Upper lobe of left lung (tissue), 6 donors: ENCODE results near the gene PARD6B. TPM values are rescaled to one million over a fixed set of nuclear protein-coding genes. Genes with fewer than 3 reads are reported as not detected.

ENCODE experiments used
- ATAC-seq, 2 donors: fragments of 200-7000 bp; cut with Tn5 transposase; one replicate each; pipeline ENCODE4 v1.9.1; 2022; ENCODE audit warnings: mild to moderate bottlenecking in 2 of 2, moderate library complexity in 2 of 2; ENCODE audit not compliant: low FRiP score in 2 of 2
- DNase-seq, 2 donors: peaks; one replicate each; pipeline ENCODE4 v3.0.0-alpha.2; 2019 to 2020
- H3K27ac ChIP-seq, 4 donors: fragments of 200-600 bp; sonication (generic); one replicate each; pipeline ENCODE4 v1.5.1; 2016 to 2019
- H3K27me3 ChIP-seq, 4 donors: fragments of 200-600 bp; sonication (generic); one replicate each; pipeline ENCODE4 v1.5.1; 2017 to 2019
- H3K36me3 ChIP-seq, 4 donors: fragments of 200-600 bp; sonication (generic); one replicate each; pipeline ENCODE4 v1.5.1; 2016 to 2019
- H3K4me1 ChIP-seq, 4 donors: fragments of 200-600 bp; sonication (generic); one replicate each; pipeline ENCODE4 v1.5.1; 2018 to 2019
- H3K4me3 ChIP-seq, 4 donors: fragments of 200-600 bp; sonication (generic); one replicate each; pipeline ENCODE4 v1.5.1; 2017 to 2019; ENCODE audit warnings: mild to moderate bottlenecking in 2 of 4, moderate library complexity in 1 of 4
- H3K9me3 ChIP-seq, 4 donors: fragments of 200-600 bp; sonication (generic); one replicate each; pipeline ENCODE4 v1.5.1; 2018 to 2019
- CTCF ChIP-seq, 6 experiments: fragments of 450-650 bp in 4 of 6; fragments of 200-600 bp in 2 of 6; sonication (generic) in 2 of 6; IDR thresholded peaks; one replicate each; pipeline ENCODE4 v1.5.1; 2016 to 2019; ENCODE audit warnings: antibody characterized with exemption in 6 of 6
- EP300 ChIP-seq, 4 donors: sonication (generic); formaldehyde crosslinking; IDR thresholded peaks; one replicate each; pipeline ENCODE4 v1.5.1; 2017; ENCODE audit warnings: antibody characterized with exemption in 4 of 4, control low read depth in 2 of 4
- POLR2A ChIP-seq, 4 donors: fragments of 450-650 bp; IDR thresholded peaks; one replicate each; pipeline ENCODE4 v1.5.1; 2016 to 2017; ENCODE audit warnings: antibody characterized with exemption in 4 of 4, mild to moderate bottlenecking in 2 of 4
- POLR2AphosphoS5 ChIP-seq, 2 donors: sonication (generic); formaldehyde crosslinking; IDR thresholded peaks; one replicate each; pipeline ENCODE4 v1.5.1; 2017; ENCODE audit warnings: antibody characterized with exemption in 2 of 2
- WGBS, 2 donors: methylation state at CpG; one replicate each; pipeline ENCODE4 v1.1.5; 2017 to 2018; 5-methylcytosine and 5-hydroxymethylcytosine counted together
- total RNA-seq, 6 donors: library from RNA; depleted of rRNA in 4 of 6; stranded (reverse); fragments of >200 nt in 4 of 6; gene quantifications; one replicate each; pipeline versions ENCODE4 v1.1.0 to v1.2.1, GENCODE V29; 2016 to 2021
- donor health status: DM: no; HTN: no; CAD: no; lungs with moderate emphysema.
- donor health status: DM: no; HTN: yes; CAD: no; lungs with severe emphysema.

The PARD6B gene
- total RNA-seq, 6 donors from 2014 or later, result 7.3 to 56.4 (median 43.4) TPM

GRCh38 chr20:50724112-50724725 is 7.2 kb upstream of the PARD6B start:
- ATAC-seq, result no peak
- TF ChIP-seq POLR2AphosphoS5 (IDR thresholded peaks at IDR 0.05) (no peak), CTCF (IDR thresholded peaks at IDR 0.05) (no peak), EP300 (IDR thresholded peaks at IDR 0.05) (no peak), POLR2A (IDR thresholded peaks at IDR 0.05) (no peak)
- 87 to 89% methylated on average over 7 of the region's 7 CpGs for whole genome bisulfite sequencing, 2 donors
- Histone ChIP-seq H3K4me3 (no peak overlapping the region), H3K4me1 (peaks cover 0 to 21% (median 16%) of the 10 kb centered on the region in 4 donors), H3K9me3 (no peaks in the 10 kb centered on the region), H3K27ac (peak overlapping the region in 2 of 4 donors; percentile 47 to 57), H3K36me3 (no peaks in the 10 kb centered on the region), H3K27me3 (no peaks in the 10 kb centered on the region)
- DNase-seq, result no peak

GRCh38 chr20:50724851-50725723 is 6.3 kb upstream of the PARD6B start:
- peak in 1 of 2 donors; percentile 72 for DNase-seq
- 55 to 56% methylated on average over 14 of the region's 14 CpGs for WGBS, 2 donors
- peak; percentile 61 to 83 for ATAC-seq
- Histone ChIP-seq H3K36me3 (no peaks in the 10 kb centered on the region), H3K4me1 (peaks cover 6 to 30% (median 25%) of the 10 kb centered on the region in 4 donors), H3K9me3 (no peaks in the 10 kb centered on the region), H3K27ac (peak overlapping the region in 2 of 4 donors; percentile 47 to 57), H3K4me3 (no peak overlapping the region), H3K27me3 (no peaks in the 10 kb centered on the region)
- TF ChIP-seq POLR2A (IDR thresholded peaks at IDR 0.05) (no peak), POLR2AphosphoS5 (IDR thresholded peaks at IDR 0.05) (peak in 1 of 2 donors; percentile 39), EP300 (IDR thresholded peaks at IDR 0.05) (peak in 1 of 4 donors; percentile 51), CTCF (IDR thresholded peaks at IDR 0.05) (no peak)

DNA sequence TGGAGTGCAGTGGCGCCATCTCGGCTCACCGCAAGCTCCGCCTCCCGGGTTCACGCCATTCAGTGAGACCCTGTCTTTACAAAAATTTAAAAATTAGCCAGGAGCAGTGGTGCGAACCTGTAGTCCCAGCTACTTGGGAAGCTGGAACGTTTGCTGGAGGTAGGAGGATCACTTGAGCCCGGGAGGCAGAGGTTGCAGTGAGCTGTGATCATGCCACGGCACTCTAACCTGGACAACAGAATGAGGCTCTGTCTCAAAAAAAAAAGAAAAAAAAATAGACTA is 5.7 kb upstream of the PARD6B start:
- TF ChIP-seq POLR2AphosphoS5 (IDR thresholded peaks at IDR 0.05) (no peak), CTCF (IDR thresholded peaks at IDR 0.05) (no peak), POLR2A (IDR thresholded peaks at IDR 0.05) (no peak), EP300 (IDR thresholded peaks at IDR 0.05) (no peak)
- H3K4me1 ChIP-seq, result peaks cover 12 to 35% (median 30%) of the 10 kb centered on the region in 4 donors
- H3K36me3 ChIP-seq, result no peaks in the 10 kb centered on the region
- no peaks in the 10 kb centered on the region for H3K27me3 ChIP-seq
- WGBS, 2 donors, result 90 to 91% methylated on average over 10 of the region's 10 CpGs
- ATAC-seq, result no peak
- no peak for DNase-seq
- peak overlapping the region in 1 of 4 donors; percentile 47 for H3K27ac ChIP-seq
- H3K9me3 ChIP-seq, result no peaks in the 10 kb centered on the region
- no peak overlapping the region for H3K4me3 ChIP-seq

DNA sequence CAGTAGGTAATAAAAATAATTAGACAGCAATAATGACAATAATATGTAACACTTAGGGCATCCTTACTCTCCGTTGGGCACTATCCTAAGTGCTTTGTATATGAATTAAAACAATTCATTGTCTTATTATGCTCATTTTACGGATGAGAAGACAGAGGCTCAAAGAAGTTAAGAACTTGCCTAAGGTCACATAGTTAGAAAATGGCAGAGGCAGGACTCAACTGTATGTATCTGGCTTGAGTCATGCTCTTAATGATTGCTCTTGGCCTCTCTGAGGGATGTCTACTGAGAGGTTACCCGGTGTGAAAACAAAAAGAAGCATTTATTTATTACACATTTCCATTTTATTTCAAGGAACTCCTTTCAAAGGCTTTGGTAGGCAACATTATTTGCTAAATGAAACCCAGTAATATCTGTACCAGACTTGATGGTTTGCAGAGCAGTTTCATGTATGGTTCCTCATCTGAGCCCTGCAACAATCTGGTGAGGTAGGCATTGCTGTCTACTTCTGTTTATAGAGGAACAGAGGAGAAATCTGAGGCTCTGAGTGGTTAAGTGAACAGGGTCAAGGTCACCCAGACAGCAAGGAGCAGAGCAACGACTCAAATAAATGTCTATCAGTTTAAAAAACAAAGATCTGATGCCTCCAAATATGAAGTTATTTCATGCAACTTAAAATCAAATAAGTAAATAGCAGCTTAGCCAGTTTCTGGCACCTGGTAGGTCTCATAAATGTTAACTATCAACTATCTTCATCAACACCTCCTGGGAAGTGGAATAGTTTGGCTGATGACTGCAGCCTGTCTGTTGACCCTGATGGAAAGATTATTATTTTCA is 4.2 kb upstream of the PARD6B start:
- peak overlapping the region in 3 of 4 donors; percentile 73 to 90 (median 88) for H3K27ac ChIP-seq
- H3K27me3 ChIP-seq, result no peaks in the 10 kb centered on the region
- no peak for ATAC-seq
- TF ChIP-seq POLR2A (IDR thresholded peaks at IDR 0.05), result no peak
- TF ChIP-seq CTCF (IDR thresholded peaks at IDR 0.05), result no peak
- no peak for TF ChIP-seq EP300 (IDR thresholded peaks at IDR 0.05)
- no peak for TF ChIP-seq POLR2AphosphoS5 (IDR thresholded peaks at IDR 0.05)
- H3K36me3 ChIP-seq, result no peaks in the 10 kb centered on the region
- no peak overlapping the region for H3K4me3 ChIP-seq
- no peak for DNase-seq
- 67 to 73% methylated on average over 4 of the region's 4 CpGs for WGBS, 2 donors
- peaks cover 19 to 43% (median 36%) of the 10 kb centered on the region in 4 donors for H3K4me1 ChIP-seq
- H3K9me3 ChIP-seq, result no peaks in the 10 kb centered on the region
